HepG2 (cell line): Measurements from ENCODE around the gene DDAH2. TPM values are rescaled to one million over a fixed set of nuclear protein-coding genes. Genes with fewer than 3 reads are reported as not detected.

ENCODE experiments used
- CSRNP2 ChIP-seq: sonication (generic); formaldehyde crosslinking; conservative IDR thresholded peaks from 2 replicates; pipeline ENCODE4 v1.8.0; 2022; ENCODE audit warnings: low read depth, missing genetic modification reagents
- EED ChIP-seq: sonication (generic); formaldehyde crosslinking; IDR thresholded peaks from 2 replicates; pipeline ENCODE4 v1.5.0; 2020; ENCODE audit warnings: mild to moderate bottlenecking, missing genetic modification reagents
- FOXA1 ChIP-seq, 2 experiments: fragments of 450-650 bp in 1 of 2; sonication (generic) in 1 of 2; formaldehyde crosslinking in 1 of 2; IDR thresholded peaks; 2 replicates each; pipeline versions ENCODE4 v1.4.0 to v1.6.1; 2016 to 2020; ENCODE audit warnings: missing genetic modification reagents in 1 of 2
- FOXP1 ChIP-seq, 2 experiments: fragments of 450-650 bp in 1 of 2; IDR thresholded peaks; 2 replicates each; pipeline ENCODE4 v1.6.1; 2017 to 2018; ENCODE audit warnings: antibody characterized with exemption in 1 of 2
- HINFP ChIP-seq: sonication (generic); formaldehyde crosslinking; IDR thresholded peaks from 2 replicates; pipeline ENCODE4 v1.4.0; 2020; ENCODE audit warnings: low read depth, mild to moderate bottlenecking, missing genetic modification reagents
- KDM1A ChIP-seq: IDR thresholded peaks from 2 replicates; pipeline ENCODE4 v1.6.1; 2016; ENCODE audit warnings: missing compliant biosample characterization
- KLF11 ChIP-seq: IDR thresholded peaks from 2 replicates; pipeline ENCODE4 v1.6.1; 2016; ENCODE audit warnings: missing compliant biosample characterization
- MAFF ChIP-seq: IDR thresholded peaks from 2 replicates; pipeline ENCODE4 v1.6.1; 2011; ENCODE audit warnings: low read depth, low read length, improper control_type of control experiment
- NFYB ChIP-seq: sonication (generic); formaldehyde crosslinking; IDR thresholded peaks from 2 replicates; pipeline ENCODE4 v1.4.0; 2020; ENCODE audit warnings: missing genetic modification reagents
- PLSCR1 ChIP-seq: sonication (generic); formaldehyde crosslinking; IDR thresholded peaks from 2 replicates; pipeline ENCODE4 v1.5.0; 2020; ENCODE audit warnings: missing genetic modification reagents, mild to moderate bottlenecking, borderline replicate concordance
- RFX3 ChIP-seq: IDR thresholded peaks from 2 replicates; pipeline ENCODE4 v1.6.1; 2016; ENCODE audit warnings: missing biosample characterization, missing genetic modification reagents
- ZEB1 ChIP-seq: IDR thresholded peaks from 2 replicates; pipeline ENCODE4 v1.6.1; 2012; ENCODE audit warnings: mild to moderate bottlenecking, low read depth, inconsistent platforms; ENCODE audit not compliant: insufficient replicate concordance
- ZNF12 ChIP-seq: sonication (generic); formaldehyde crosslinking; IDR thresholded peaks from 2 replicates; pipeline ENCODE4 v1.5.0; 2020; ENCODE audit warnings: missing genetic modification reagents
- ZNF138 ChIP-seq: sonication (generic); formaldehyde crosslinking; IDR thresholded peaks from 2 replicates; pipeline ENCODE4 v1.5.0; 2020; ENCODE audit warnings: mild to moderate bottlenecking, low read depth, missing genetic modification reagents
- ZNF225 ChIP-seq: sonication (generic); formaldehyde crosslinking; IDR thresholded peaks from 2 replicates; pipeline ENCODE4 v1.4.0; 2020; ENCODE audit warnings: mild to moderate bottlenecking, missing genetic modification reagents
- ZNF282 ChIP-seq: fragments of 450-650 bp; IDR thresholded peaks from 2 replicates; pipeline ENCODE4 v1.6.1; 2018; ENCODE audit not compliant: partially characterized antibody
- polyA plus RNA-seq, 8 experiments: library from polyadenylated mRNA; depleted of rRNA in 3 of 8; stranded (reverse) in 7 of 8; unstranded in 1 of 8; fragments of >200 nt; fragmentation: Illumina TruSeq in 4 of 8; extraction: Trizol in 4 of 8; gene quantifications; 2 replicates each; pipeline versions ENCODE4 v1.2.1 to v1.2.3, GENCODE V29; 2011 to 2016; ENCODE audit warnings: low read depth in 4 of 8, missing spikeins in 1 of 8, mixed read lengths in 1 of 8; ENCODE audit not compliant: insufficient read depth in 1 of 8
- total RNA-seq, 5 experiments: library from RNA; depleted of rRNA; stranded (reverse); fragments of >200 nt; fragmentation: Illumina TruSeq; extraction: Trizol; gene quantifications; 2 replicates each; pipeline ENCODE4 v1.2.3, GENCODE V29; 2016; ENCODE audit warnings: low read depth in 1 of 5
- TF ChIP-seq, protein P1 (sequence below): sonication (generic); formaldehyde crosslinking; IDR thresholded peaks from 2 replicates; pipeline ENCODE4 v1.4.0; 2020; ENCODE audit warnings: missing genetic modification reagents
- TF ChIP-seq, protein P2 (sequence below): sonication (generic); formaldehyde crosslinking; IDR thresholded peaks from 2 replicates; pipeline ENCODE4 v1.5.0; 2020; ENCODE audit warnings: missing genetic modification reagents, mild to moderate bottlenecking, borderline replicate concordance
- TF ChIP-seq, protein P3 (sequence below): sonication (generic); formaldehyde crosslinking; IDR thresholded peaks from 2 replicates; pipeline ENCODE4 v1.4.0; 2020; ENCODE audit warnings: missing genetic modification reagents, borderline replicate concordance

DDAH2 gene
- total and polyA plus RNA-seq, 2 of the 13 experiments (the other 11 are each of a cell fraction or from before 2014, with no cell fraction given) = 16.4 to 21.1 TPM

DNA sequence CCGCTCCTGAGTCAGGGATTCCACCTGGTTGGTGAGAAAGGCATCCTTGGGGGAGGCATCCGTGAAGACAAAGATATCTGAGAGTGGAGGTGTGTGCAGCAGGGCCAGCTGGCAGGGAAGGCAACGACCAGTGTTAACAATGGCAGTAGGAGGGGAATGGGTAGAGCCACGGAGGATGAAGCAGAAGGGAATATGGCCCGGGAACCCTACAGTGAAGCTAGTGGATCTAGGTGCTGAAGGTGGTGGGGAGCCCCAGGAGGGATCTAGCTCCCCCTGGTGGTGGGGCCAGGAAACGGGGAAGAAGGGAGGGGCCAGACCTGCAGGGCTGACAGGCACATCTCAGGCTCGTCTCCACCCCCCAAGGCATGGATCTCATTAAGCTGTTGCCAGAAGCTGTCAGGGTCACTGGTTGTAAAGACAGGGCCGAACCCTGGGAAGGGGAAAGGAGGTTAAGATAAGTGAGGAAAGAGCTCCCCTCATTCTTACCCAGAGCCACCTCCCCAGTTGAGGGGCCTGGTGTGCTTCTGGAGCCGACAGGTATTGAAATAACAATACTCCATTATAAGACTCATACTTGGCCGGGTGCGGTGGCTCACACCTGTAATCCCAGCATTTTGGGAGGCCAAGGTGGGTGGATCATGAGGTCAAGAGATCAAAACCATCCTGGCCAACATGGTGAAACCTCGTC lies 40.7 kb upstream of the DDAH2 start (continued):
- peak; percentile 50; the same call in 1 of the 2 replicates for TF ChIP-seq HINFP (CRISPR knock-in tag)
- TF ChIP-seq, protein P1, sequence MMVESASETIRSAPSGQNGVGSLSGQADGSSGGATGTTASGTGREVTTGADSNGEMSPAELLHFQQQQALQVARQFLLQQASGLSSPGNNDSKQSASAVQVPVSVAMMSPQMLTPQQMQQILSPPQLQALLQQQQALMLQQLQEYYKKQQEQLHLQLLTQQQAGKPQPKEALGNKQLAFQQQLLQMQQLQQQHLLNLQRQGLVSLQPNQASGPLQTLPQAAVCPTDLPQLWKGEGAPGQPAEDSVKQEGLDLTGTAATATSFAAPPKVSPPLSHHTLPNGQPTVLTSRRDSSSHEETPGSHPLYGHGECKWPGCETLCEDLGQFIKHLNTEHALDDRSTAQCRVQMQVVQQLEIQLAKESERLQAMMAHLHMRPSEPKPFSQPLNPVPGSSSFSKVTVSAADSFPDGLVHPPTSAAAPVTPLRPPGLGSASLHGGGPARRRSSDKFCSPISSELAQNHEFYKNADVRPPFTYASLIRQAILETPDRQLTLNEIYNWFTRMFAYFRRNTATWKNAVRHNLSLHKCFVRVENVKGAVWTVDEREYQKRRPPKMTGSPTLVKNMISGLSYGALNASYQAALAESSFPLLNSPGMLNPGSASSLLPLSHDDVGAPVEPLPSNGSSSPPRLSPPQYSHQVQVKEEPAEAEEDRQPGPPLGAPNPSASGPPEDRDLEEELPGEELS (CRISPR knock-in tag) = 0 out of 2 replicates have a peak, but pooled peaks have one; percentile 19
- TF ChIP-seq ZNF138 (CRISPR knock-in tag) = no peak
- peak; percentile 53; the same call in 1 of the 2 replicates for TF ChIP-seq KDM1A (CRISPR knock-in tag)
- TF ChIP-seq FOXP1 (IDR thresholded peaks at IDR 0.05) = no peak
- no peak for TF ChIP-seq FOXP1 (CRISPR knock-in tag; IDR thresholded peaks at IDR 0.05)
- no peak for TF ChIP-seq PLSCR1 (CRISPR knock-in tag)
- TF ChIP-seq, protein P2, sequence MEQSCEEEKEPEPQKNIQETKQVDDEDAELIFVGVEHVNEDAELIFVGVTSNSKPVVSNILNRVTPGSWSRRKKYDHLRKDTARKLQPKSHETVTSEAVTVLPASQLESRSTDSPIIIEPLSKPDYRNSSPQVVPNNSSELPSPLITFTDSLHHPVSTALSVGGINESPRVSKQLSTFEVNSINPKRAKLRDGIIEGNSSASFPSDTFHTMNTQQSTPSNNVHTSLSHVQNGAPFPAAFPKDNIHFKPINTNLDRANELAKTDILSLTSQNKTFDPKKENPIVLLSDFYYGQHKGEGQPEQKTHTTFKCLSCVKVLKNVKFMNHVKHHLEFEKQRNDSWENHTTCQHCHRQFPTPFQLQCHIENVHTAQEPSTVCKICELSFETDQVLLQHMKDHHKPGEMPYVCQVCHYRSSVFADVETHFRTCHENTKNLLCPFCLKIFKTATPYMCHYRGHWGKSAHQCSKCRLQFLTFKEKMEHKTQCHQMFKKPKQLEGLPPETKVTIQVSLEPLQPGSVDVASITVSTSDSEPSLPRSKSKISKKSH = peak; percentile 84; the same call in 1 of the 2 replicates
- TF ChIP-seq CSRNP2 = no peak
- no peak; the same call in 1 of the 2 replicates for TF ChIP-seq RFX3 (CRISPR knock-in tag)
- TF ChIP-seq ZEB1 = no peak
- no peak for TF ChIP-seq ZNF12 (CRISPR knock-in tag)
- no peak; the same call in 1 of the 2 replicates for TF ChIP-seq KLF11
- TF ChIP-seq NFYB (CRISPR knock-in tag) = no peak
- TF ChIP-seq MAFF = no peak
- TF ChIP-seq ZNF225 (CRISPR knock-in tag) = 0 out of 2 replicates have a peak, but pooled peaks have one; percentile 61
- TF ChIP-seq EED (CRISPR knock-in tag) = no peak
- TF ChIP-seq FOXA1 (IDR thresholded peaks at IDR 0.05) = no peak
- TF ChIP-seq FOXA1 (CRISPR knock-in tag; IDR thresholded peaks at IDR 0.05) = no peak
- TF ChIP-seq ZNF282 = no peak
- TF ChIP-seq, protein P3, sequence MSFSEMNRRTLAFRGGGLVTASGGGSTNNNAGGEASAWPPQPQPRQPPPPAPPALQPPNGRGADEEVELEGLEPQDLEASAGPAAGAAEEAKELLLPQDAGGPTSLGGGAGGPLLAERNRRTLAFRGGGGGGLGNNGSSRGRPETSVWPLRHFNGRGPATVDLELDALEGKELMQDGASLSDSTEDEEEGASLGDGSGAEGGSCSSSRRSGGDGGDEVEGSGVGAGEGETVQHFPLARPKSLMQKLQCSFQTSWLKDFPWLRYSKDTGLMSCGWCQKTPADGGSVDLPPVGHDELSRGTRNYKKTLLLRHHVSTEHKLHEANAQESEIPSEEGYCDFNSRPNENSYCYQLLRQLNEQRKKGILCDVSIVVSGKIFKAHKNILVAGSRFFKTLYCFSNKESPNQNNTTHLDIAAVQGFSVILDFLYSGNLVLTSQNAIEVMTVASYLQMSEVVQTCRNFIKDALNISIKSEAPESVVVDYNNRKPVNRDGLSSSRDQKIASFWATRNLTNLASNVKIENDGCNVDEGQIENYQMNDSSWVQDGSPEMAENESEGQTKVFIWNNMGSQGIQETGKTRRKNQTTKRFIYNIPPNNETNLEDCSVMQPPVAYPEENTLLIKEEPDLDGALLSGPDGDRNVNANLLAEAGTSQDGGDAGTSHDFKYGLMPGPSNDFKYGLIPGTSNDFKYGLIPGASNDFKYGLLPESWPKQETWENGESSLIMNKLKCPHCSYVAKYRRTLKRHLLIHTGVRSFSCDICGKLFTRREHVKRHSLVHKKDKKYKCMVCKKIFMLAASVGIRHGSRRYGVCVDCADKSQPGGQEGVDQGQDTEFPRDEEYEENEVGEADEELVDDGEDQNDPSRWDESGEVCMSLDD (CRISPR knock-in tag) = no peak
